Raji (cell line): Measurements from ENCODE around the gene MPP7.

Experiments
- POLR2A ChIP-seq: IDR thresholded peaks from 2 replicates; pipeline ENCODE4 v1.6.1; 2011; ENCODE audit warnings: low read depth, low read length, control low read depth; ENCODE audit not compliant: insufficient read depth

Gene MPP7

DNA sequence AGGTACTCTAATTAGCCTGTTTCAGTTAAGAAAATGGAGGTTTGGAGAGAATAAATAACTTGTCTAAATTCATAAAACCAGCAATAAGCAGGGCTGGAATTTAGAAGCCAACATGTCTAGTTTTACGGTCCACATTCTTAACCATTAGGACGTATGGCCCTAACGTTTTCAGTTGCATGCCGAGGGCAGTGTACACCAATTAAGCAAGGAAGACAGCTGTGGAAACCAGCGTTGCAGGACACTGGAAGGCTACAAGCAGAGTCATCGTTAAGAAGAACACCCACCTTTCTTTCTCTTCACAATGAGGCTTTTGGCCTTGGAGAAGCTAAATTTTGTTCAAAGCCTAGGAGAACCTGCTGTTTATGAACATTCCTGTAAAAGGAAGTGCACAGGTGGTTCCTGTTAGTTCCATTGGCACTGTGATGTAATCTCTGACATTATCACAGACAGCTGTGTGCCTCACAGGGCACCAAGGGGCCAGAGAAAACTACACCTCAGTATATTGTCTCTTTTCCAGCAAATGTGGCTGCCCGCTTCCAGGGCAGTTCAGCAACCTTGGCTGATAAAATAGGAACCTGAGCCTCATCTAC lies 21.0 kb downstream of the MPP7 start:
- no peak for TF ChIP-seq POLR2A

DNA sequence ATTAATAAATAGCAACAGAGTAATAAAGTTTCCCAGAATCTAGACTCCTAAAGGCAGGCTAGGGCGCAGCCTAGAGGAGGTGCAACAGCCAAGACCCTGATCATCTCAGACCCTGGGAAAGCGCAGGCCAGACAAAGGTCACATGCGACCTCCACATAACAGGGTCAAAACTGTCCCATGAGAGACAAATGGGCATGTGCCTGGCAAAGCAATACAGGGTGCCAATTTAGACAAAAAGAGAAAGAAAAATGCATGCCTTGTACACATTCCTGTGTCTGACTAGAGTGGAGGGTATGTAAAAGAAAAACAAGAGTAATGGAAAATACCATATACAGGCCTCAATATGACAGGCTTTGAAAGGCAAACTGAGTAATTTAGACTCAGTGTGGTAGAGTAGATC lies 22.2 kb downstream of the MPP7 start:
- TF ChIP-seq POLR2A, result no peak

DNA sequence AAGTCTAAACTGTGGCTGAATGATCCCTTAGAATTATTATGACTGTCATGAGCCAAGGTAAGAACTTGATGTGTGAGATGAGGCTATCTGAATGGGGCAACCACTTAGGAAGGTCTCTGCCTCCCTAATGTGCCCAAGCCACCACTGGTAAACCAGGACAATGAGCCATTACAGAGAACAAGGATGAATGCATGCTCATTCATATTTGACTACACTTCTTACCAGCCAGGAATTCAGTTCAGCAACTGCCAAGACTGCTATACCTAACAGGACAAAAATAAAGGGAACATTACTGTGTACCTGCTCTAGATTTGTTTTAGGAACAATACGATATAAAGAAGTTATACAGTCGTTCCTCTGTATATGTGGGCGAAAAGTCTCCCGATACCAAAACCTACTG lies 23.0 kb downstream of the MPP7 start:
- TF ChIP-seq POLR2A, result no peak

DNA sequence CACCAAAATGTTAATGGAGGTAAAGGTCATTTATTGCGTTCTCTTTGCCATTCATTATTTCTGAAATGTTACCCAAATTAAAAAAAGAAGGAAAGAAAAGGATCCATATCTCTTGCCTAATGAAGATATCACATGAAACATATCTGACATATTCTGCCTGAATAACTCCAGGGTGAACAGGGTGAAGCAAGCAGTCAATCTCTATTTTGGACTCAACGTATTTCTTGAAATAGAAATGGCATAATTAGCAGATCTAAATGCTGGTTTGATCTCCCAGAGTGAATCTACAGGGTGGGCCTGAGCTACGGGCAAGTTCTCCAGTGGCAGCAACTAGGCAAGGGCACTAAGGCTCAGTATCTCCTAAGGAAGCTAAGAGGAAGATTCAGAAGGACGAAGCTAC lies 24.0 kb downstream of the MPP7 start:
- no peak for TF ChIP-seq POLR2A

DNA sequence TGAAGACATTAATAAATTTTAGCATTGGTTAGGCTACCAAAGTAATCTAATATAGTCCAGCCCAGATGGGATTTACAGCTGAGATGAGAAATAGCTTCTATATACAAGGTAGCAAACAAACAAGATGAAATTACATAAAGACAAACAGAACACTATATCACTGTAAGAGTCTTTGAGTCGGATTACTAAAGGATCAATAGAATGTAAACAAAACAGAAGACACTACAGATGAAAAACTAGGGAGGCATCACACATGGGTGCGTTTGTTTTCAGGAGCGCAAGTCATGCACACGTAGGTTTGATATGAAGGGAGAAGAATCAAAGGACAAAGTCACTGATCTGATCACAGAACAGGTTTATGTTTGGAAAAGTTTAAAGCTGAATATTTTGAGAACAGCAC lies 26.5 kb downstream of the MPP7 start:
- no peak for TF ChIP-seq POLR2A

DNA sequence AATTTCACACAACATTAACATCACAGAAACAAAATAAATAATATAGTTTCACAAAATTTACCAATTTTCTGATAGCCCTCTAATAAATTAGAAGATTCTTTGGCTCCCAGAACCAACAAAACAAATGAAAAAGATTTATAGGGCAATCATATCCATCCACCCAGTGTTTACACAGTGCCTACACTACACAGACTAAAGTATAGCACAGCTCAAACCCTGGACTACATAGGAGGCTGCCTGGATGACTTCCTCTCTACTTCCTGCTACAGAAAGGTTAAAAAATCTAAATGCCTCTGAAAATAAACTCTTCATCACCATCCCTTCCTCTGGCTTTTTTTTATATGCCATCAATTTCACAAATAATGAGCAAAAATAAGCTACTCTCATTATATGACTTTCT lies 28.4 kb downstream of the MPP7 start:
- TF ChIP-seq POLR2A, result no peak

DNA sequence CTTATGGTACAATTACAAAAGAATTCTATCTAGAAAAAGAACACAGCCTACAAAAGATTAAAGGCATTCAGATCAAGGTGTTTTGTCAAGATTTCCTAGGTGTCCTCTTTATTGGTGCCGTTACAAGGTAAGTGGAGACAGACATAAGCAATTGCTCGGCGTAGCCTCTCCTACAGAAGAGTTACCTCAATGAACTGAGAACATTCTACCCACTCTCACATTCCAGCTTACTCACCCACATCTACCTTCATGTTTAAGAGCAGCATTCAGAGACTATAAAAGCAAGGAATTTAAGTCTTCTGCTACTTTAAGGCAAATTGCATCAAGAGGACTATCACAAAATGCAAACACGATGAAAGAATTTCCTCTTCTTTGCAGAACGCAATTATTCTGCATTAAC lies 29.5 kb downstream of the MPP7 start:
- no peak for TF ChIP-seq POLR2A

DNA sequence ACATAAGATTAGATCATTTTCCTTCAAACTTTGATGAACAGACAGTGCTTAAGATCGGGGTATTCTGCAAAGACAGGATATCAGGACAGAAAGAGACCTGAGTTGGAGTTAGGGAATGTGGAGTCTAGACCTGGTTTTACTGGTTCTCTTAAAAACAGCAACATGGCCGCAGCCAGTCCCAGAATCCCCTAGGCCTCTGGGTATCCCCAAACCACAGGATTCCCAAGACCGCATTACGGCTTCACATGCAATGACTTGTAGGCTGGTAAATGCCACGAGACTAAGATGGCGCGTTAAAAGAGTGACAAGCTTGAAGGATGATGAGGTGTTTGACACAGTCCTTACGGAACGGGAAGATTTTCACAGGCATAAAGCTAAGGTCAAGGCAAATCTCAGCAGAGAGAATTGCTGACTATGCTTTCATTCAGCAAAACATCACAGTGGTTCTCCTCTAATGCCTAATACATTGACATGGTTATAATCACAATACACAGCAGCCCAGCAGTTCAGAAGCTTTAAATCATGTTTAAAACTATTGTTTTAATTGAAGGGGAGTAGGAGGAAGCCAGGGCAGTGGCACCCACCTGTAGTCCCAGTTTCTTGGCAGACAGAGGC lies 32.9 kb downstream of the MPP7 start:
- no peak for TF ChIP-seq POLR2A

DNA sequence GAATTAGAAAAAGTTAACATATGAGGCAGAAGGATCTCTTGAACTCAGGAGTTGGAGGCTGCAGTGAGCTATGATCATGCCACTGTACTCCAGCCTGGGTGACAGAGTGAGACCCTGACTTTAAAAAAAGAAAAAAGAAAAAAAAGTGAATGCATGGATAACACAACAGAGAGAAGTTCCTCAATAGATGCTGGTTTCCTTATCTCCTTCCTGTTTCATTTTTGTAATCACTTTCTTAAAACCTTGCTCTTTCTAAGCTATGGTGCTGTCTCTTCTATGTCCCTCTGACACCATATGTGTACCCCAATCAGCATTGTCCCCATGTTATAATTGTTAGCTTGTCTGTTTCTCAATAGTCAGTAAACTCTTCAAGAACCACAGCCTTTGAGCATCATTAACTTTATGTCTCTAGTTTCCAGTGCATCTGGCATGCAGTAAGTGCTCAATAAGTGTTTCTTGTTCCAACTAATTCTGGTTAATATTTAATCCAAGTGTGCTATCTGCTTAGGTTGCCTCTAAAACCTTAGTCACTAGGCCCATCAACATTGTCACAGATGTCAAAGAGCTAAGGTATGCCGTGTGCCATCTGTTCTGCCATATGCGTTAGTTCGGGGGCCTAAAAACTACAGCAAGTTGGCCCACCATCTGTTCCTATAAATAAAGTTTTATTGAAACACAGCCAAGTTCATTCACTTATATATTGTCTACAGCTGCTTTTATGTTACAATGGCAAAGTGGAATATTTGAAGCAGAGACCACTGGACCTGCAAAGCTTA lies 36.2 kb downstream of the MPP7 start:
- no peak for TF ChIP-seq POLR2A

DNA sequence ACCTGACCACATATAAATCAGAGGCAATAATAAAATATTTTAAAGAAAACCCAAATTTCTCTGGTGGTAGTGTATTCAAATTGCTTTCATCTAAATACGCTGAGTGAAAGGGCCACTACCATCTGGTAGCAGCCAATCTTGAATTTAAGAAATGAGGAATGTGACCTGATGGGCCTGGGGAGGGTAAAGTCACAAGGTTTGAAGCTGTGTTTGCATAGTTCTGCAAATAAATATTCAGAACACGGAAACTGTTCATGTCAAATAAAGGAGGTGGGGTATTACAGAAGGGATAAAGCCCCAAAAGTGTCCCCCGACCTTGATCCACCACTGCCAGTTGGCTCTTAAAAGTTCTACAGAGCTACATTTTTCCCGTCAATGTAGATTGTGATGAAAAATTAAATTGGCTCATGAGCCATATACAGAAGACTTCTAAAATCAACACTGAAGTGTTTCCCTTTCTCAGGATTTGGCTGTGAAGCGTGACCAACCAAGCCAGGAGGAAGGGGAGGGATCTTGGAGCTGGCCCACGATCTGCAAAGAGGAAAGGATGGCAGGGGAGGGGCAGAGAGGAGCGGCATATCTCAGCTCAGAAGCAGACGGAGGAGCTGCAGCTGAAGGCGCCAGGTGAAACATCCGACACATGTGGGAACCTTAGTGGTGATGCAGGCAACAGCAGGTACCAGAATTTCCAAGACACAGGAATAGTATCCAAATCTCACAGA lies 39.6 kb downstream of the MPP7 start:
- no peak for TF ChIP-seq POLR2A

DNA sequence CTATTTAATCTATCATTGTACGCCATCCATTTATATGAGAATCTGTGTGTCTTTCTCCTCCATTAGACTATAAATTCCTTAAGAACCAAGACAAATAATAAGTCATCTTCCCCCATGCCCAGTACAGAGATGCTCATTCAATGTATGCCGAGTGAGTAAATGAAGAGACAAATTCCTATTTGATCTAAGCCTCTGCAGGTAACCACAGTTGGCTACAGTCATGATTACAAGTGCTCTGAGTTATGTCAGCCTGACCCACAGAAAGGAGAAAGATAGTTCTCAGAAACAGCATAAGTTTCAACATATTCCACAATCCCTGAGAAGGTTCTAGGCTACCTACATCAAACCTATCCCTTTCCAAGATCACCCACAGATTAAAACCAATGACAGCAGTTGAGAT lies 46.1 kb downstream of the MPP7 start:
- no peak for TF ChIP-seq POLR2A

DNA sequence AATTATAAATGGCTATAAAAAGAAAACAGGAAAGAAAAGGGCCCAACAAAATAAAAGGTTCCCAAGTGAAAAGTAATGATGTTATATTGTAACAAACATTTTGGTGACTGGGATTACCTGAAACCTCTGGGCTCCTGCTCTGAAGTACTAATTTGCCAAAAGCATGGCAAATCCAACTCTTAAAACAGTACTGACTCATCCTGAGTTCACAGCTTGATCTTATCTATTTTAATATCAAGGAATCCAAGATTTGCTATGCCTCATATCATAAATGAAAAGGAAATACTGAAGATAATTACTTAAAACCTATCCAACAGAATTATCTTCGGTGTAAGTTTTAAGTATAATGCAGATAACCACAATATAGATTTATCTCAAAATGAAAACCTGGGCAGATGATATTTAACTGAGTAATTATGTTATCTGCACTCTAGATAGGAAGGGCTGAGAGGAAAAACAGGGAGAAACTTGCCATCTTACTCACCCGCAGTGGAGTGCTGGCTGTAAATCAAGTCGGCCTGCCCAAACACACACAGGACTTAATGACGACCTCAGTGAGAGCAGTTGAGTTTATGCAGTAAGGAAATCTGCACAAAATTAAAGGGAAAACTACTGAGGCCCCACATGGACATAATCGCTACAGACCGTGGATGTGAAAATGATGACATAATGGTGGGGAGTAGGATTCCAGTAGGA lies 48.4 kb downstream of the MPP7 start:
- no peak for TF ChIP-seq POLR2A

DNA sequence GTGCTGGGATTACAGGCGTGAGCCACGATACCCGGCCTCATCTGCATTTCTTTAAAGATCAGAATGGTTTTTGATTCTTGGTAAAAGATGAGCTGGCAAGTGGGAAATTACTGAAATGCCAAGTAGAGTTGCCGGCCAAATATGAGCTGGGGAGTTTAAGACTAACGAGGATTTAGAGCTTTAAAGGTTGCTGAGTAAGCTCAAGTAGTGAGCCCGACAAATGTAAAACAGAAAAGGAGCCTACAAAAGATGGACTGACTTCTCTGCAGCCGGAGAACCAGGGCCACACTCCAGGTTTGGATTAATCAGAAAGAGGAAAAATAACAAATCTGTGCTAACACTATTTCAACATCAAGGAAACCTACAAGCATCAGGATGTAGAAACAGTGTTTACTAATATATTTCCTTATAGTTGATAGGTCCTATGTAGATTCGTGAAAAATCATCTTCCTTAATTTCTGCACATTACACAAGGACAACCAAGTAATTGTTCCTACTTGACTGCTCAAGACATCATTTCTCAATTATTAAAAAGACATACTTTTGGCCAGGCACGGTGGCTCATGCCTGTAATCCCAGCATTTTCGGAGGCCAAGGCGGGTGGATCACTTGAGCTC lies 49.6 kb downstream of the MPP7 start:
- TF ChIP-seq POLR2A, result no peak
